Posterior vena cava (tissue), 2 donors: Measurements from ENCODE around the gene TAF12. TPM values are rescaled to one million over a fixed set of nuclear protein-coding genes. Genes with fewer than 3 reads are reported as not detected.
"Not testable (repeated sequence)": the region's sequence is repeated elsewhere in the genome, so short reads cannot be mapped to it uniquely, and the experiment has no call there.

Source experiments
- DNase-seq: peaks from one replicate; pipeline ENCODE4 v3.0.0-alpha.2; 2020; ENCODE audit warnings: low spot score
- intact Hi-C, 2 donors: fragments of 100-400 bp; cut with DNase I; formaldehyde crosslinking; loops; one replicate each; pipeline versions ENCODE4 v1.14.1 to v1.14.2; 2022 to 2023
- total RNA-seq, 2 donors: library from RNA; stranded (reverse); fragmentation: NEBNext Ultra II Directional; extraction: Animal tissue kit (Norgen Biotek cat#: 25700); gene quantifications; one replicate each; pipeline ENCODE4 v1.2.1, GENCODE V29; 2021
- donor health status: DM: yes; HTN: yes; CAD: no.
- donor health status: DM: yes; HTN: yes; CAD: no.

The TAF12 gene
- total RNA-seq, 2 donors from 2014 or later = 14.9 to 16.5 TPM

DNA sequence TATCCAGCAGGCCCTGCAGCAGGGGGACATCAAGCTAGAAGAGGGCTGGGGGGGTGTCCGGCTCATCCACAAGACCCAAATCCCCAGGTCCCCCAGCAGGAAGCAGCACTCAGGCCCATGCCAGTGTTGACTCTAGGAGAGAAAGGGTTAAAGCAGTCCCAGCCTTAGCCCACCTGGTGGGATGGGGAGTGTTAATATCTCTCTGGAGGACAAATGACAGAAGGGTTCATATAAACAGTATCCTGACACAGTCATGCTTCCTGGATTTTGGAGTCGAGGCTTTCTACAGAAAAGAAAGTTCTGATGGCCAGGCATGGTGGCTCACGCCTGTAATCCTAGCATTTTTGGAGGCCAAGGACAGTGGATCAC is 48.9 kb downstream of the TAF12 start:
- intact Hi-C loops, DNase-seq: not testable (repeated sequence)

DNA sequence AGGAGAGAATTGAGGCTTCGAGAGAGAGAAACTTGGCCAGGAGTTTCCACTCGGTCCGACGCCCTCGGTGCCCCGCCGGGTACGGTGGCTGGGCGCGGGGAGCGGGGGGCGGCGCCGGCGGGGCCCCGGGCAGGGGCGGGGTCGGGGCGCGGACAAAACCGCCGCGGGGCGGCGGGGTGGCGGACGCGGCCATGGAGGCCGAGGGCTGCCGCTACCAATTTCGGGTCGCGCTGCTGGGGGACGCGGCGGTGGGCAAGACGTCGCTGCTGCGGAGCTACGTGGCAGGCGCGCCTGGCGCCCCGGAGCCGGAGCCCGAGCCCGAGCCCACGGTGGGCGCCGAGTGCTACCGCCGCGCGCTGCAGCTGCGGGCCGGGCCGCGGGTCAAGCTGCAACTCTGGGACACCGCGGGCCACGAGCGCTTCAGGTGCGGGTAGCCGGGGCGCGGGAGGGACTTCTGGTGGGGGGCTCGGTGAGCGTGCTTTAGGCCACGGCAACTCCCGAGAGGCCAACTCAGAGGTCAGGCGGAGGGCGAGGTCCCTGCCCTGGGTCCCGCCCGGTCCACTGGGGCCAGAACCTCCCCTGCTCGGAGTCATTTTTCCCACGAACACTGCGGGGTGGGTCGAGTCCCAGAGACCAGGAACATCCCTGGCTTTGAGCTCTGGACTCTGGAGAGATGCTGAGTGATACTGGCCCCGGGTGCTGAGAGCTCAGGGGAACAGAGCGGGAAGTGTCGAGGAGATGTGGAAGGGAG is 50.4 kb downstream of the TAF12 start:
- DNase-seq = no peak
- intact Hi-C loops = no loop called here

DNA sequence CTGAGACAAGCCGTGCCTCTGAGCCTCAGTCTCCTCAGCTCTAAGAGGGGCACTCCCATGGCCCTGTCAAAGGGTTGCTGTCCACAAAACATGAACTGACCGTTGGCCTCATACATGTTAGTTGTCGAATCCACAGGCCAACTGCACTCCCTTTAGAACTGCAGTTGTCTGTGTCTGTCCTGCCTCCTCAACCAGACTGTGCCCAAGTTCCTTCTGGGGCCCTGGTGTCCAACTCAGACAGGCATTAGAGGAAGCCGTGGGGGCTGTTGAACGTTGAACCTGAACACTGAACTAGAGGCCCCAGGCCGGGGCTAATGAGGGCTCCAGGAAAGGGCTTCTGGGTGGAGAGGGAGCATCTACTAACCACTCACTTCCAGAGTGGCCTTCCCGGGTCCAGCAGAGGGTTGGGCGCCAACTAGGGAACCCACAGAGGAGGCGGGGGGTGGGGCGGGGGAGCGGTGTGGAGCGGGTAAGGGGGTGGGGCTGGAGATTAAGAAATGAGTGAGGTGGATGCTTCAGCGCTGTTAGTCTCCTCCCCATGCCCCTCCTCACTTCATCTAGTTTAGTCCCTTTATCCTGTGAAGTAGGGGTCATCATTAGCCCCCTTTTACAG is 51.1 kb downstream of the TAF12 start, which contains the start of gene RAB42:
Gene RAB42, plus strand, starts transcription at position 558 of the 613 bp plus-strand sequence. CDS start 247 bp downstream, outside the sequence.
- peak; percentile 82 for DNase-seq
- intact Hi-C loops = no loop called here

DNA sequence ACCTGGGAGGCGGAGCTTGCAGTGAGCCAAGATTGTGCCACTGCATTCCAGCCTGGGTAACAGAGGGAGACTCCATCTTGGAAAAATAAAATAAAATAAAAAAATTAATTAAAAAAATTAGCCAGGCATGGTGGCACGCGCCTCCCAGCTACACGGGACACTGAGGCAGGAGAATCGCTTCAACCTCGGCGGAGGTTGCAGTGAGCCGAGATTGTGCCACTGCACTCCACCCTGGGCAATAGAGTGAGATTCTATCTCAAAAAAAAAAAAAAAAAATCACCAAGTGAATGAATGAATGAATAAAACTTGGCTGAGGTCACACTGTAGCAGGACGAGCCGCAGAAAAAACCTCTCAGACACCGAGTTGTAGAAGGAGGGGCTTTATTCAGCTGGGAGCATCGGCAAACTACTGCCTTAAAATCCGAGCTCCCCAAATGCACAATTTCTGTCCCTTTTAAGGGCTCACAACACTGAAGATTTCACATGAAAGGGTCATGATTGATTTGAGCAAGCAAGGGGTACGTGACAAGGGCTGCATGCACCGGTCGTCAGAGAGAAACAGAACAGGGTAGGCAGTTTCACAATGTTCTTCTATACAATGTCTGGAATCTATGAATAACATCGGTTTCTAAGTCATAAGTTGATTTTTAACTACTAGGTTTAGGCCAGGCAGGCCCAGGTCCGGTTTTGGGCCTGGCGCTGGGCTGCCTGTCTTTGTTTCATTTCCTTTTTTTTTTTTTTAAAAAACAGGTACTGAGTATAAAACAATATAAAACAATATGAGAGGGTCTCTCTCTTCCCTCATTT is 56.1 kb downstream of the TAF12 start:
- intact Hi-C loops = not testable (repeated sequence)

DNA sequence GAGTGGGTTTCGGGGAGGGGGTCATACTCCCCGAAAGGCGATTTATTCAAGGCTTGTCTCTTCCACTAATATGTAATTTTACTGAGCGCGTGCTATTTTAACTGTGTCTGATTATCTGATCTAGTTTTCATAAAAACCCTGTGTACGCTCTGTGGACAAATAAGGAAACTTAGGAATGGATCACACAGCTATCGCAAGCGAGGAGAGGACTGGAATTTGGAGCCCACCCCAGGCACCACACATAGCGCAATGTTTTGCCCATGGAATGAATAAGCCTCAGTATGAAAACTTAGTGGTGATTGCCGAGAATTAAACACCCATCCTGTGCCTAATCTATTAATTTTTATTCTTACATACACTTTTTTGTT is 60.6 kb downstream of the TAF12 start:
- intact Hi-C loops = no loop called here
- no peak for DNase-seq

More for the DNA sequence above, 56.1 kb downstream of the TAF12 start:
- not testable (repeated sequence) for DNase-seq

GRCh38 chr1:28581531-28582247 is 61.2 kb downstream of the TAF12 start:
- DNase-seq = peak; percentile 99
- intact Hi-C loops = no loop called here

DNA sequence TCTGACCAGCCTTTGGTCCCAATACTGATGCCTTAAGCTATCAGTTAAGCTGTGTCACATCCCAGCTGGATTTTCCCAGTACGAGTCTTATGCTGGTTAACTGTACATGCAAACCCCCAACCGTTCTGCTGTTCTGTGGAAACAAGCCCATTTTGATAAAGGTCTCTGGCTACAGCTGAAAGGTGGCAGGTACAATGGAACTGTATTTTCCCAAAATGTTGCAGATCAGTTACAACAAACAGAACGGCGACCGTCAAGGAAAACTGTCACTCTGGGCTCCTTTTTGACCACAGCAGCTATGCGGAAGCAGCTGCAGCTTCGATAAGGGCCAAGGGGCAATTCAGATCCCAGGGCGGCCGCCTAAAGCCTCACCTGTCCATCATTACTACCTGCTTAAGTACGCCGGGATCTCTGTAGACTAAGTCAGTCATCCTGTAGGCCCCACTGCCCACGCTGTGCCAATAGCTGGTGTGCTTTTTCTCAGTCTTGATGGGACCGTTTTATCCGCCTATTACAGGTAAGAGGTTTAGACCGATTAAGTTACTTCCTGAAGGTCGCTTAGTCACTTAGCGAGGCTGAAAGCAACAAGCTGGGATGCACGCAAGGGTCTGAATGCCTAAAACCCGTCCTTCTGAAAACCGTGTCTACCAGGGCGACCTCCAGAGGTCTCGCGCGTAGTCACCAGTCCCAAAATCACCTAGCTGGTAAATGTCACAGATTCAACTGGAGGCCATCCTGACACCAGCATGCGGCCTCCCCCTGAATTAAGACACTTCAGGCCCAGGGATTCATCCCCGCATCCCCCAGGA is 61.9 kb downstream of the TAF12 start:
- peak; percentile 81 for DNase-seq
- intact Hi-C loops = no loop called here

DNA sequence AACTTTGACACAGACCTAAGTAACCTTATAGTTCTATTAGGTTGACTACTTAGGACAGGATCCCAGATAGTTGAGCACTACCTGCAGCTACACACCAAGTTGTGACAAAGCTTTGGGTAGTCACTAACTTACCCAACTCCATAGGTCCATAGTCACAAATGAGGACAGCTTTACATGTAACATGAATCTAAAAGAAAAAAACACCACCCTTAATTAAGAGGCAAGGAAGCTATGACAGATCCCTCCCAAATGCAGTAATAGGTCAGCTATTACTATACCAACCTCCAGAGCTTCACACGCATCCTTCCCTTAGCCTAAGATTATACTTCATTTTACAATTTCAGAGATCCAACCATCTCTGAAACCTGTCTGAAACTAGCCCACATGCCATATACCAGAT is 63.5 kb downstream of the TAF12 start:
- intact Hi-C loops = no loop called here
- no peak for DNase-seq

DNA sequence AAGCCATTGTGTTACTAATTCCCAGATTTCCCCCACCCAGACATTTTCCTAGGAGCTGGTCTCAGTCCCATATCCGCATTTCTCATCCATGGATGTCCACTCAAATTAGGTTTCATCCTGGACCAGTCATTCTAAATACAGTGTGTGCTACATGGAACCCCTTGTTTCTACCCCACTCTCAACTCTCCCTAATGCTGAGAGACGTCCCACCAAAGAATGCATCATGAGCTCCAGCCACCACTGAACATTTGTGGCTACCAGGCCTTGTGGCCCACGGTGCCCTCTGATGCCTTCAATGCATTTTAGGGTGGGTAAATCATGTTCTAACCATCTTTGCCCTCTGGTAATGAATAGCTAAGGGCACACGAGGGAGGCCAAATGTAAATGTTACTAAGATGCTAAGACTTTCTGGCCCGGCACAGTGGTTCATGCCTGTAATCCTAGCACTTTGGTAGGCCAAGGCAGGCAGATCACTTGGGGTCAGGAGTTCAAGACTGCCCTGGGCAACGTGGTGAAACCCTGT is 64.1 kb downstream of the TAF12 start:
- DNase-seq = no peak
- intact Hi-C loops = no loop called here

- intact Hi-C loops = no loop called here
- DNase-seq = no peak
Measured at GRCh38 chr1:28577738-28578536, 64.9 kb downstream of the TAF12 start.

DNA sequence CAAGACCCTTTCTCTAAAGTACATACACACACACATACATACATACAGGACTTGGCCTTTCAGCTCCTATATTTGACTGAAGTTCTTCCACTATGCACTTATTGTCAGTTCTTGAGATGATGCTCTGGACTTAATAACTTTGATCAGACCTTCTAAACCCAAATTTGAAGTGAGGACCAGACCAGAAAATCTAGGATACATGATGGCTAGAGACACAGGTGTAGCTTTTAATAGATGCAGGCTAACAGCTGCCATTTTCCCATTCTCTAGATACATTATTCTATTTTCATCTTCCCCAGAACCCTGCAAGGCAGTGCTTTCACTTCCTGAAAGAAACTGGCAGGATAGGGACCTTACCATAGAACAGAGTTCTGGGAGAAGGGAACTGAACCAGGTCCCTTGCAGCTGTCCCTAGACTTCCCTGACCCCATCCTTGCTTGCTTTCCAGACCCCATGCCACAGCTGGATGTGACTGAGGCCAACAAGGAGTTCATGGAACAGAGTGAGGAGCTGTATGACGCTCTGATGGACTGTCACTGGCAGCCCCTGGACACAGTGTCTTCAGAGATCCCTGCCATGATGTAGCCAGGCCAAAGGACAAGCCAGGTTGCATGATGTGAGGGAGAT is 65.7 kb downstream of the TAF12 start:
- intact Hi-C loops = no loop called here

DNA sequence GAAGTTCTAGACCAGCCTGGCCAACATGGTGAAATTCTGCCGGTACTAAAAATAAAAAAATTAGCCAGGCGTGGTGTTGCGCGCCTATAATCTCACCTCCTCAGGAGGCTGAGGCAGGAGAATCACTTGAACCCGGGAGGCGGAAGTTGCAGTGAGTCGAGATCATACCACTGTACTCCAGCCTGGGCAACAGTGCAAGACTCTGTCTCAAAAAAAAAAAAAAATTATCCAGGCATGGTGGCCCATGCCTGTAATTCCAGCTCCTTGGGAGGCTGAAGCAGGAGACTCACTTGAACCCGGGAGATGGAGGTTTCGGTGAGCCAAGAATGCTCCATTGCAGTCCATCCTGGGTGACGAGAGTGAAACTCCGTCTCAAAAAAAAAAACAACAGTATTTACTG is 69.3 kb downstream of the TAF12 start:
- no peak for DNase-seq
- intact Hi-C loops = no loop called here

More for the DNA sequence above, 65.7 kb downstream of the TAF12 start:
- no peak for DNase-seq

DNA sequence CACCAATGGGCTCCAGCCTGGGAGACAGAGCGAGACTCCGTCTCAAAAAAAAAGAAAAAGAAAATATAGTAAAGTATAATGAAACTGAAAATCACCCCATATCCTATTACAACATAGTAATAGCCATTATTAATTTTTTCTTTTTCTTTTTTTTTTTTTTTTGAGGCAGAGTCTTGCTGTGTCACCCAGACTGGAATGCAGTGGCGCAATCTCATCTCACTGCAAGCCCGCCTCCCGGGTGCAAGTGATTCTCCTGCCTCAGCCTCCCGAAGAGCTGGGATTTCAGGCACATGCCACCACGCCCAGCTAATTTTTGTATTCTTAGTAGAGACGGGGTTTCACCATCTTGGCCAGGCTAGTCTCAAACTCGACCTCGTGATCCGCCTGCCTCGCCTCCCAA is 70.0 kb downstream of the TAF12 start:
- DNase-seq, intact Hi-C loops: not testable (repeated sequence)

GRCh38 chr1:28571911-28572310 is 71.0 kb downstream of the TAF12 start:
- intact Hi-C loops = no loop called here
- DNase-seq = no peak

DNA sequence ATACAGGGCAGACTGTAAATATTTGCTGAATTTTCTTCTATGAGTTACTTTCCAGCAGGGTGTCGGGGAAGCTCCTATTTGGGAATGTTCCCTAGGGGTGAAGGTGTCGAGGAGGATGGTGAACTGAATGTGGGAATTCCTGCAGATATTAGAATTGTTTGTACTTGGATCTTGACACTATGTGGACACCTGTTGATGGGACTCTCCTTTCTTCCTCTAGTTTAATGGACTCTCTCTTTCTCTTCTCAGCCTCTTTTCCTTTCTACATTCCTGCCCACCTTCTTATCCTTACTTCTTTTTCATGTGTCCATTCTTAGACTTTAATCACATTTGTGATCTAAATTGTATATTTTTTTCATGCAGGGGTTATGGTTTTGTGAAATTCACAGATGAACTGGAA is 75.9 kb downstream of the TAF12 start:
- intact Hi-C loops = no loop called here
- DNase-seq = no peak

- no peak for DNase-seq
- intact Hi-C loops = no loop called here
Measured at GRCh38 chr1:28565726-28566125, 77.1 kb downstream of the TAF12 start.

DNA sequence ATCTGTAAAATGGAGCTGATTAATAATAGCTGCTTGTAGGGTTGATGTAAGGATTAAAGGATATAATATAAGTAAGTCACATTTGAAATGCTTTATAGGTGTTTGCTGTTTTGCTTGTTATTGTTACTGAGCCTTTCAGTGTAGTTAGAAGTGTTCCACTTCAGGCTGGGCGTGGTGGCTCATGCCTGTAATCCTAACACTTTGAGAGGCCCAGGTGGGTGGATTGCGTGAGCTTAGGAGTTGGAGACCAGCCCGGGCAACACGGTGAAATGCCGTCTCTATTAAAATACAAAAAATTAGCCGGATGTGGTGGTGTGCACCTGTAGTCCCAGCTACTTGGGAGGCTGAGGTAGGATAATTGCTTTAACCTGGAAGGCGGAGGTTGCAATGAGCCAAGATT is 77.8 kb downstream of the TAF12 start:
- intact Hi-C loops = no loop called here
- no peak for DNase-seq
